ENCODE data around the gene PODXL2. TPM values are rescaled to one million over a fixed set of nuclear protein-coding genes. Genes with fewer than 3 reads are reported as not detected.

Gene PODXL2
- total and polyA plus RNA-seq, 2 experiments from 2014 or later, result 18.4 to 57.6 TPM

DNA sequence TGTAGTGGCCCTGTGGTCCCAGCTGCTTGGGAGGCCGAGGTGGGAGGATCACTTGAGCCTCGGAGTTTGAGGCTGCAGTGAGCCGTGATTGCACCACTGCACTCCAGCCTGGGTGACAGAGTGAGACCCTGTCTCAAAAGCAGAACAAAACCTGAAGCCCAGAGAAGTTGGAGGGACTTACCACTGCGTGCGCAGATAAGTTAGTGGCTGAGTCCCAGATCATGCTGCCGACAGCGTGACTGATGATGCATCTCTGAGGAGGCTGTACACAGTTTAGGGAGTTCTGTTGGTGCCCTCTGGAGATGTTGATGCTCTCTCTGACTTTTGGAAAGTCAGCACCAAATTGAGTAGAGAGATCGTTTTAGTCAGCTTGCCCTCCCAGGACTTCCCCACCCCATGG is 27.9 kb downstream of the PODXL2 start:
- Histone ChIP-seq H3K27ac (ENCODE audit: low read depth) (no peak overlapping the region), H3K79me2 (replicated peaks; ENCODE audit: insufficient read depth) (no peaks in the 10 kb centered on the region), H3K4me2 (no peak overlapping the region), H3K4me1 (ENCODE audit: insufficient read depth) (no peaks in the 10 kb centered on the region; the same call in 1 of the 2 replicates), H3K4me3 (no peak overlapping the region), H3K9me2 (ENCODE audit: insufficient read depth) (no peaks in the 10 kb centered on the region), H3F3A (replicated peaks; ENCODE audit: low read depth) (no peaks in the 10 kb centered on the region), H3K27me3 (ENCODE audit: insufficient read depth) (no peaks in the 10 kb centered on the region), H4K20me1 (replicated peaks; ENCODE audit: insufficient read depth) (no peaks in the 10 kb centered on the region), H2AFZ (no peak overlapping the region), H3K36me3 (ENCODE audit: insufficient read depth) (no peaks in the 10 kb centered on the region; the same call in 1 of the 2 replicates)
- DNase-seq (ENCODE audit: low spot score) (no peak), ATAC-seq (no peak)
- Mint-ChIP-seq H3K27me3 (ENCODE audit: insufficient read depth, low read depth, poor library complexity) (no peaks in the 10 kb centered on the region), H3K27ac (no peak overlapping the region), H3K9me3 (no peaks in the 10 kb centered on the region), H3K36me3 (ENCODE audit: low read depth) (peaks cover 3% of the 10 kb centered on the region; the same call in 1 of the 3 replicates), H3K4me3 (no peak overlapping the region), H3K4me1 (no peaks in the 10 kb centered on the region; the same call in 2 of the 3 replicates)
- TF ChIP-seq JUNB (IDR thresholded peaks at IDR 0.05; ENCODE audit: unreplicated experiment) (no peak), POLR2AphosphoS5 (IDR thresholded peaks at IDR 0.05; ENCODE audit: low read depth) (no peak), ZNF331 (CRISPR knock-in tag; IDR thresholded peaks at IDR 0.05; ENCODE audit: low read depth) (no peak), EZH2 (IDR thresholded peaks at IDR 0.05; ENCODE audit: low read depth, unreplicated experiment) (no peak), NANOG (IDR thresholded peaks at IDR 0.05; ENCODE audit: borderline replicate concordance) (no peak), STAT1 (IDR thresholded peaks at IDR 0.05; ENCODE audit: unreplicated experiment) (no peak), ZNF114 (CRISPR knock-in tag; IDR thresholded peaks at IDR 0.05) (no peak)
- TF ChIP-seq, protein P1, sequence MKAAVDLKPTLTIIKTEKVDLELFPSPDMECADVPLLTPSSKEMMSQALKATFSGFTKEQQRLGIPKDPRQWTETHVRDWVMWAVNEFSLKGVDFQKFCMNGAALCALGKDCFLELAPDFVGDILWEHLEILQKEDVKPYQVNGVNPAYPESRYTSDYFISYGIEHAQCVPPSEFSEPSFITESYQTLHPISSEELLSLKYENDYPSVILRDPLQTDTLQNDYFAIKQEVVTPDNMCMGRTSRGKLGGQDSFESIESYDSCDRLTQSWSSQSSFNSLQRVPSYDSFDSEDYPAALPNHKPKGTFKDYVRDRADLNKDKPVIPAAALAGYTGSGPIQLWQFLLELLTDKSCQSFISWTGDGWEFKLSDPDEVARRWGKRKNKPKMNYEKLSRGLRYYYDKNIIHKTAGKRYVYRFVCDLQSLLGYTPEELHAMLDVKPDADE (IDR thresholded peaks at IDR 0.05), result no peak
- TF ChIP-seq, protein P2, sequence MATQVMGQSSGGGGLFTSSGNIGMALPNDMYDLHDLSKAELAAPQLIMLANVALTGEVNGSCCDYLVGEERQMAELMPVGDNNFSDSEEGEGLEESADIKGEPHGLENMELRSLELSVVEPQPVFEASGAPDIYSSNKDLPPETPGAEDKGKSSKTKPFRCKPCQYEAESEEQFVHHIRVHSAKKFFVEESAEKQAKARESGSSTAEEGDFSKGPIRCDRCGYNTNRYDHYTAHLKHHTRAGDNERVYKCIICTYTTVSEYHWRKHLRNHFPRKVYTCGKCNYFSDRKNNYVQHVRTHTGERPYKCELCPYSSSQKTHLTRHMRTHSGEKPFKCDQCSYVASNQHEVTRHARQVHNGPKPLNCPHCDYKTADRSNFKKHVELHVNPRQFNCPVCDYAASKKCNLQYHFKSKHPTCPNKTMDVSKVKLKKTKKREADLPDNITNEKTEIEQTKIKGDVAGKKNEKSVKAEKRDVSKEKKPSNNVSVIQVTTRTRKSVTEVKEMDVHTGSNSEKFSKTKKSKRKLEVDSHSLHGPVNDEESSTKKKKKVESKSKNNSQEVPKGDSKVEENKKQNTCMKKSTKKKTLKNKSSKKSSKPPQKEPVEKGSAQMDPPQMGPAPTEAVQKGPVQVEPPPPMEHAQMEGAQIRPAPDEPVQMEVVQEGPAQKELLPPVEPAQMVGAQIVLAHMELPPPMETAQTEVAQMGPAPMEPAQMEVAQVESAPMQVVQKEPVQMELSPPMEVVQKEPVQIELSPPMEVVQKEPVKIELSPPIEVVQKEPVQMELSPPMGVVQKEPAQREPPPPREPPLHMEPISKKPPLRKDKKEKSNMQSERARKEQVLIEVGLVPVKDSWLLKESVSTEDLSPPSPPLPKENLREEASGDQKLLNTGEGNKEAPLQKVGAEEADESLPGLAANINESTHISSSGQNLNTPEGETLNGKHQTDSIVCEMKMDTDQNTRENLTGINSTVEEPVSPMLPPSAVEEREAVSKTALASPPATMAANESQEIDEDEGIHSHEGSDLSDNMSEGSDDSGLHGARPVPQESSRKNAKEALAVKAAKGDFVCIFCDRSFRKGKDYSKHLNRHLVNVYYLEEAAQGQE (IDR thresholded peaks at IDR 0.05; ENCODE audit: unreplicated experiment), result no peak

DNA sequence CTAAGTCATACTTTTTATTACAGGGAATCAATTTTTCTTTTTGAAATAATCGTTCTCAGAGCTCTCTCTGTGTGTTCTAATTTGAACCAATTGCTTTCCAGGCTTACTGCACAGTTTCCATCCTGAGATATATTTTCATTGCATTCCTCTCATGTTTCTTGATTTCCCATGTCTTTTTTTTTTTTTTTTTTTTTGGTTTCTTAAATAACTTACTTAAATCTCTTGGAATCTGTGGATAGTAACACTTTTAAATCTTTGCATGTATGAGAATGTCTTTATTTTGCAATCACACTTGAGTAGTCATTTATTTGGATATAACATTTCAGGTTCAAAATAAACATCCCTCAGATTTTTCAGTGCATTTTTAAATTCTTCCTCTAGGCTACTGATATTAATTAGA is 29.2 kb downstream of the PODXL2 start:
- no peak overlapping the region for H3K4me3 ChIP-seq
- H4K20me1 ChIP-seq (replicated peaks; ENCODE audit: insufficient read depth), result no peaks in the 10 kb centered on the region
- no peaks in the 10 kb centered on the region for H3K9me2 ChIP-seq (ENCODE audit: insufficient read depth)
- H3K4me1 Mint-ChIP-seq, result no peaks in the 10 kb centered on the region; the same call in 2 of the 3 replicates
- no peak overlapping the region; the same call in 1 of the 2 replicates for H3K27ac Mint-ChIP-seq
- H3F3A ChIP-seq (replicated peaks; ENCODE audit: low read depth), result no peaks in the 10 kb centered on the region
- H3K4me1 ChIP-seq (ENCODE audit: insufficient read depth), result no peaks in the 10 kb centered on the region; the same call in 1 of the 2 replicates
- no peak overlapping the region for H3K4me2 ChIP-seq
- H3K36me3 Mint-ChIP-seq (ENCODE audit: low read depth), result peaks cover 6% of the 10 kb centered on the region; the same call in 1 of the 3 replicates
- no peak overlapping the region for H2AFZ ChIP-seq
- DNase-seq (ENCODE audit: low spot score), result no peak
- no peak overlapping the region for H3K27ac ChIP-seq (ENCODE audit: low read depth)
- no peak overlapping the region for H3K4me3 Mint-ChIP-seq
- no peak for ATAC-seq
- no peaks in the 10 kb centered on the region for H3K27me3 ChIP-seq (ENCODE audit: insufficient read depth)
- no peaks in the 10 kb centered on the region; the same call in 1 of the 2 replicates for H3K36me3 ChIP-seq (ENCODE audit: insufficient read depth)
- no peaks in the 10 kb centered on the region for H3K9me3 Mint-ChIP-seq
- H3K79me2 ChIP-seq (replicated peaks; ENCODE audit: insufficient read depth), result no peaks in the 10 kb centered on the region
- no peaks in the 10 kb centered on the region for H3K27me3 Mint-ChIP-seq (ENCODE audit: insufficient read depth, low read depth, poor library complexity)
- TF ChIP-seq CREB1 (CRISPR knock-in tag; IDR thresholded peaks at IDR 0.05; ENCODE audit: low read depth), result no peak
- no peak for TF ChIP-seq STAT1 (IDR thresholded peaks at IDR 0.05; ENCODE audit: unreplicated experiment)
- no peak for TF ChIP-seq ZNF114 (CRISPR knock-in tag; IDR thresholded peaks at IDR 0.05)
- no peak for TF ChIP-seq EZH2phosphoT487 (IDR thresholded peaks at IDR 0.05; ENCODE audit: unreplicated experiment)
- TF ChIP-seq JUNB (IDR thresholded peaks at IDR 0.05; ENCODE audit: unreplicated experiment), result no peak
- TF ChIP-seq, protein P2 (IDR thresholded peaks at IDR 0.05; ENCODE audit: unreplicated experiment), result no peak
